ENCODE measurements around the gene CYB5R3. TPM values are rescaled to one million over a fixed set of nuclear protein-coding genes. Genes with fewer than 3 reads are reported as not detected.

Gene CYB5R3
- 96.2 to 136 TPM (median 128 TPM) in 5 replicates for total RNA-seq (2022; extraction: Qiagen RNA extraction)

GRCh38 chr22:42649246-42650099 lies at the start of gene CYB5R3:
Gene CYB5R3, minus strand, starts transcription at chr22:42649392. Its CDS starts 77 bp downstream, at chr22:42649315.

DNA sequence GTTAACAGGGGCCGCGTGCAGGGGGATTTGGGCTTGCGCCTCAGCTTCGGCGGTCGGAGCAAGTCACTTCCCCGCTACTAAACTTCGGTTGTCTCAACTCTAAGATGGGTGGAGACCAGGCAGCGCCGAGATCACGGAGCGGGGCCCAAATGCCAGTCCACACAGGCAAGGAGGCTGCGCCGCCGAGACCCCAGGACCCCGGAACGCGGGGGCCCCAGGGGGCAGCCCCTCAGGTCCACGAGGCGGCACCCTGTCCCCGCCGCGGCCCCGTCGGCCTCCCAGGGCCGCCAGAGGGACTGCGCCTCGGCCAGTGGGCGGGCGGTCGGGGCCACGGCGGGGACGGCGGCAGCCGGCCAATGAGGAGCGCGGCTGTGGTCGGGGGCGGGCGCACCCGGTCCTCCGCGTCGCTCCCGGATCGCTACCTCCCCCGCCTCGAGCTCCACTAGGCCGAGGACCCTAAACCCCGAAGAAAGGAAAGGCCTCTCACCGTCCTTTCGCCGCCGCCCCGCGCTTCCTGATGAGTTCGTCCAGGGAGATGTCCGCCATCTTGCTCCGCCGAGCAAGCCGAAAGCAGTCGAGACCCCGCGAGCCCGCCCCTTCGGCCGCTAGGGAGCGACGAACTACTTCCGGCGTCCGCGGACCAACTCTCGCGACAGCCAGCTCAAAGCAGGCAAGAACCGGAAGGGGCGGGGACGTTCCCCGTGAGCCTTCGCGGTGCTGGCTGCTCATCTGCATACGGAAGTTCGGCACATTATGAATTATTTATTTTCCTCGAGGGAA lies 34.7 kb downstream of the CYB5R3 start, which contains the start of gene POLDIP3:
TSS of gene POLDIP3 (minus strand) at position 572 of the 780 bp plus-strand sequence. CDS start at position 546, 26 bp downstream.

Other genes with a start within 250 kb of the CYB5R3 start
- not detected in 5 replicates for gene NFAM1, start 217.0 kb downstream of the CYB5R3 start, total RNA-seq (2022; extraction: Qiagen RNA extraction)
- 46.9 to 56.3 TPM (median 53.4 TPM) in 5 replicates for gene RRP7A, start 129.6 kb downstream of the CYB5R3 start, total RNA-seq (2022; extraction: Qiagen RNA extraction)
- gene SERHL2, start 95.4 kb downstream of the CYB5R3 start, total RNA-seq (2022; extraction: Qiagen RNA extraction) = 0.17 to 0.45 TPM (median 0.28 TPM) in 5 replicates
- gene POLDIP3, start 34.5 kb downstream of the CYB5R3 start, total RNA-seq (2022; extraction: Qiagen RNA extraction) = 38.0 to 40.5 TPM (median 38.6 TPM) in 5 replicates
- not detected in 5 replicates for gene ATP5MGL, start 8.8 kb downstream of the CYB5R3 start, total RNA-seq (2022; extraction: Qiagen RNA extraction)
- gene A4GALT, start 71.5 kb upstream of the CYB5R3 start, total RNA-seq (2022; extraction: Qiagen RNA extraction) = 20.3 to 28.0 TPM (median 27.2 TPM) in 5 replicates
- 19.1 to 25.1 TPM (median 23.1 TPM) in 5 replicates for gene ARFGAP3, start 207.9 kb upstream of the CYB5R3 start, total RNA-seq (2022; extraction: Qiagen RNA extraction)